K562 (cell line): ENCODE measurements around the gene TMEM179. TPM values are rescaled to one million over a fixed set of nuclear protein-coding genes. Genes with fewer than 3 reads are reported as not detected.

ENCODE experiments used
- ATAC-seq: fragments of 200-7000 bp; cut with Tn5 transposase; 3 replicates; pipeline ENCODE4 v1.9.1; 2020; ENCODE audit warnings: moderate library complexity
- BruUV-seq: library from RNA; stranded (reverse); fragments of 400-500 nt; replicated peaks from 2 replicates; lab custom pipeline; 2021; lab: Mats Ljungman, UMichigan
- CTCF ChIA-PET: fragments of 300-600 bp; formaldehyde crosslinking; extraction: SDS; loops from one replicate; lab custom pipeline; 2021; ENCODE audit warnings: low intra/inter-chr PET ratio; lab: Yijun Ruan, JAX
- POLR2A ChIA-PET: fragments of 300-600, 350-650 bp; sonication (Branson Sonifier 250); formaldehyde crosslinking; extraction: SDS; loops from one replicate; lab custom pipeline; 2021; ENCODE audit warnings: antibody characterized with exemption, inconsistent platforms; lab: Yijun Ruan, JAX
- DNase-seq, 4 experiments: peaks; one replicate each; pipeline versions ENCODE4 v3.0.0 to v3.0.0-alpha.2; 2011 to 2018; ENCODE audit warnings: low spot score in 3 of 4, mixed read lengths in 3 of 4; ENCODE audit errors: extremely low read depth in 1 of 4
- FAIRE-seq: peaks from 2 replicates; lab custom pipeline; 2011; peaks lifted over from hg19 to GRCh38; lab: Jason Lieb, UNC
- H2AFZ ChIP-seq: 2 replicates; pipeline ENCODE4 v1.6.0; 2011; ENCODE audit warnings: low read depth, low read length, control low read depth, inconsistent platforms
- H3K27ac ChIP-seq: fragments of 200-600 bp; 3 replicates; pipeline ENCODE4 v1.8.0; 2011; ENCODE audit warnings: low read depth, mild to moderate bottlenecking, control low read depth, inconsistent platforms, low read length, moderate library complexity, mixed read lengths; ENCODE audit errors: extremely low read depth
- H3K27me3 ChIP-seq, 2 experiments: fragments of 300-600 bp in 1 of 2; 2 replicates in 1 of 2; 3 replicates in 1 of 2; pipeline versions ENCODE4 v1.6.0 to v1.8.0; 2011; ENCODE audit warnings: inconsistent platforms in 2 of 2, low read length in 2 of 2, mild to moderate bottlenecking in 1 of 2, mixed read lengths in 1 of 2, moderate library complexity in 1 of 2; ENCODE audit not compliant: control insufficient read depth in 2 of 2, insufficient read depth in 2 of 2
- H3K36me3 ChIP-seq: fragments of 300-600 bp; 3 replicates; pipeline ENCODE4 v1.8.0; 2011; ENCODE audit warnings: mild to moderate bottlenecking, low read length, inconsistent platforms; ENCODE audit not compliant: control insufficient read depth, insufficient read depth
- H3K4me1 ChIP-seq, 2 experiments: fragments of 200-600 bp in 1 of 2; replicated peaks in 1 of 2; 2 replicates in 1 of 2; 3 replicates in 1 of 2; pipeline versions ENCODE4 v1.5.1 to v1.8.0; 2011; ENCODE audit warnings: inconsistent platforms in 2 of 2, low read length in 2 of 2, mild to moderate bottlenecking in 1 of 2, mixed read lengths in 1 of 2, moderate library complexity in 1 of 2; ENCODE audit not compliant: control insufficient read depth in 2 of 2, insufficient read depth in 2 of 2
- H3K4me2 ChIP-seq: 2 replicates; pipeline ENCODE4 v1.6.1; 2011; ENCODE audit warnings: low read length, control low read depth, inconsistent platforms, mixed read lengths; ENCODE audit not compliant: insufficient read depth
- H3K4me3 ChIP-seq: fragments of 200-600 bp; sonication (generic), shearing (Covaris generic); 2 replicates; pipeline ENCODE4 v1.5.1; 2016; ENCODE audit warnings: control low read depth, inconsistent platforms
- H3K79me2 ChIP-seq: fragments of 200-600 bp; 3 replicates; pipeline ENCODE4 v1.8.0; 2011; ENCODE audit warnings: low read length, inconsistent platforms; ENCODE audit not compliant: control insufficient read depth, insufficient read depth
- H3K9ac ChIP-seq, 2 experiments: 2 replicates each; pipeline versions ENCODE4 v1.6.0 to v1.6.1; 2011; ENCODE audit warnings: low read depth in 2 of 2, low read length in 2 of 2, control low read depth in 1 of 2, inconsistent platforms in 1 of 2, mild to moderate bottlenecking in 1 of 2, mixed read lengths in 1 of 2; ENCODE audit not compliant: insufficient read depth in 1 of 2
- H3K9me1 ChIP-seq: one replicate; pipeline ENCODE4 v1.6.0; 2011; ENCODE audit warnings: inconsistent platforms, mild to moderate bottlenecking, low read length, moderate library complexity; ENCODE audit not compliant: control insufficient read depth, insufficient read depth
- H3K9me3 ChIP-seq: replicated peaks from 2 replicates; pipeline ENCODE4 v1.5.1; 2011; ENCODE audit warnings: low read depth, low read length, inconsistent platforms; ENCODE audit not compliant: control insufficient read depth, insufficient read depth
- H4K20me1 ChIP-seq: replicated peaks from 2 replicates; pipeline ENCODE4 v1.6.1; 2011; ENCODE audit warnings: low read length, inconsistent platforms, mixed read lengths; ENCODE audit not compliant: control insufficient read depth, insufficient read depth
- BRF2 ChIP-seq: IDR thresholded peaks from 3 replicates; pipeline ENCODE4 v1.6.1; 2011; ENCODE audit warnings: borderline replicate concordance, mild to moderate bottlenecking; ENCODE audit not compliant: insufficient read length, insufficient read depth
- CAMTA2 ChIP-seq: fragments of 250-450 bp; sonication (Bioruptor Pico); conservative IDR thresholded peaks from 2 replicates; pipeline ENCODE4 v1.5.1; 2022
- CBX3 ChIP-seq, 2 experiments: IDR thresholded peaks; 1 replicate in 1 of 2; 2 replicates in 1 of 2; pipeline ENCODE4 v1.6.1; 2012; ENCODE audit warnings: inconsistent platforms in 2 of 2, low read length in 2 of 2, borderline replicate concordance in 1 of 2, control low read depth in 1 of 2
- CREM ChIP-seq: IDR thresholded peaks from 2 replicates; pipeline ENCODE4 v1.6.1; 2014; ENCODE audit warnings: antibody characterized with exemption, low read depth
- EP300 ChIP-seq: IDR thresholded peaks from 2 replicates; pipeline ENCODE4 v1.6.1; 2012; ENCODE audit warnings: low read length, improper control_type of control experiment
- ESRRB ChIP-seq: fragments of 250-450 bp; sonication (Bioruptor Pico); IDR thresholded peaks from 2 replicates; pipeline ENCODE4 v1.5.0; 2020; ENCODE audit warnings: mild to moderate bottlenecking, moderate library complexity, borderline replicate concordance
- FOXK2 ChIP-seq, 2 experiments: fragments of 450-650 bp; IDR thresholded peaks in 1 of 2; conservative IDR thresholded peaks in 1 of 2; 2 replicates each; pipeline ENCODE4 v1.6.1; 2016; ENCODE audit warnings: low read depth in 2 of 2, mild to moderate bottlenecking in 1 of 2
- KLF10 ChIP-seq: fragments of 250-450 bp; sonication (Bioruptor Pico); IDR thresholded peaks from 2 replicates; pipeline ENCODE4 v1.6.1; 2021; ENCODE audit warnings: matching md5 sums
- PCBP2 ChIP-seq: fragments of 200-400 bp; formaldehyde crosslinking; IDR thresholded peaks from 2 replicates; pipeline ENCODE4 v1.6.1; 2018; ENCODE audit warnings: low read length, low read depth, mild to moderate bottlenecking, moderate library complexity; ENCODE audit not compliant: poor library complexity, severe bottlenecking
- POLR2H ChIP-seq: IDR thresholded peaks from 2 replicates; pipeline ENCODE4 v1.6.1; 2016; ENCODE audit warnings: missing genetic modification characterization, low read depth, mild to moderate bottlenecking, control low read depth, missing compliant biosample characterization, moderate library complexity
- RBFOX2 ChIP-seq: fragments of 200-400 bp; formaldehyde crosslinking; IDR thresholded peaks from 2 replicates; pipeline ENCODE4 v1.6.1; 2017; ENCODE audit warnings: low read depth, mild to moderate bottlenecking, low read length, moderate library complexity
- RBM34 ChIP-seq: fragments of 200-400 bp; formaldehyde crosslinking; IDR thresholded peaks from 2 replicates; pipeline ENCODE4 v1.6.1; 2018; ENCODE audit warnings: low read length, borderline replicate concordance; ENCODE audit not compliant: insufficient read depth
- SAFB2 ChIP-seq: fragments of 200-400 bp; formaldehyde crosslinking; IDR thresholded peaks from 2 replicates; pipeline ENCODE4 v1.6.1; 2018; ENCODE audit warnings: borderline replicate concordance, low read length, low read depth, moderate library complexity; ENCODE audit not compliant: severe bottlenecking
- TBL1XR1 ChIP-seq, 2 experiments: IDR thresholded peaks; 2 replicates each; pipeline ENCODE4 v1.6.1; 2012; ENCODE audit warnings: improper control_type of control experiment in 2 of 2, low read length in 2 of 2, mild to moderate bottlenecking in 1 of 2
- ZNF511 ChIP-seq: sonication (generic); formaldehyde crosslinking; IDR thresholded peaks from 2 replicates; pipeline ENCODE4 v1.8.0; 2022; ENCODE audit warnings: mild to moderate bottlenecking, missing genetic modification reagents
- WGBS: fragments of 100-300 bp; shearing (Covaris generic); methylation state at CpG from one replicate; pipeline ENCODE4 v1.1.6; 2016; ENCODE audit warnings: low coverage, mixed read lengths; ENCODE audit not compliant: insufficient coverage; ENCODE audit errors: missing lambda C conversion rate; 5-methylcytosine and 5-hydroxymethylcytosine counted together
- in situ Hi-C: fragments of 300-500 bp; cut with MboI; formaldehyde crosslinking; loops from 4 replicates; pipeline ENCODE4 v1.15.0; 2018; ENCODE audit warnings: inconsistent platforms, mixed read lengths
- intact Hi-C: fragments of 100-400 bp; cut with micrococcal nuclease; formaldehyde crosslinking; loops from 2 replicates; pipeline ENCODE4 v1.14.2; 2022
- polyA plus RNA-seq, 8 experiments: library from polyadenylated mRNA; depleted of rRNA in 4 of 8; stranded (reverse) in 5 of 8; unstranded in 3 of 8; fragments of >200 nt; fragmentation: Nextera tagmentation in 2 of 8; fragmentation: Illumina TruSeq in 1 of 8; extraction: Ambion mirVana in 2 of 8; extraction: Trizol in 1 of 8; gene quantifications; 2 replicates each; pipeline versions ENCODE4 v1.2.1 to v1.2.3, GENCODE V29; 2011 to 2014; ENCODE audit warnings: inconsistent platforms in 1 of 8, missing spikeins in 1 of 8
- total RNA-seq, 7 experiments: library from RNA; depleted of rRNA in 6 of 7; stranded (reverse); fragments of >200 nt in 6 of 7; fragmentation: Illumina TruSeq in 2 of 7; extraction: Trizol in 2 of 7; gene quantifications; 2 replicates each; pipeline versions ENCODE4 v1.2.1 to v1.2.3, GENCODE V29; 2011 to 2021; ENCODE audit warnings: low replicate concordance in 1 of 7
- TF ChIP-seq, protein P1 (sequence below): fragments of 450-650 bp; formaldehyde crosslinking; IDR thresholded peaks from 2 replicates; pipeline ENCODE4 v1.4.0; 2022; ENCODE audit warnings: missing genetic modification characterization
- TF ChIP-seq, protein P2 (sequence below): sonication (generic); formaldehyde crosslinking; IDR thresholded peaks from 2 replicates; pipeline ENCODE4 v1.8.1; 2023; ENCODE audit warnings: mild to moderate bottlenecking, missing genetic modification reagents, moderate library complexity

Gene TMEM179
- total and polyA plus RNA-seq, 9 of the 15 experiments (the other 6 are each of a cell fraction or from before 2014, with no cell fraction given), result not detected

DNA sequence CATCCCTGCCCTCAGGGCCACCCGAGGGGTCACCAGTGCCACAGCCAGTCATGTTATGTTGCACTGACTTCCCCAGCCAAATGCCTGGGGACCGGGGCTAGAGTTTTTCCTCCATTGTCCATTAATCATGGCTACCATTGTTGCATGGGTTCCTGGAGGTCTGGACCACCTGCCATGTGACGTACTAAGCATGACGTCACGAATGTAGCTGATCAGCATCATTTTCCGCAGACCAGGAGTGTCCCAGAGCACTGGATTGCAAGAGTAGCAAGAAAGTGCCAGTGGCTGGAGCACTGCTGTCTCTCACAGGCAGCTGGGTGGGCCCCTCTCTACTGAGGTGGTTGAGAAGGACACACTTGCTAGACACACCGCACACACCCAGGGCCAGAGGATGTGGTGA is 31.9 kb downstream of the TMEM179 start:
- no peaks in the 10 kb centered on the region for H3K36me3 ChIP-seq
- BruUV-seq, result no TSS peak
- no peak overlapping the region for H2AFZ ChIP-seq
- peaks cover 0 to 22% of the 10 kb centered on the region in 2 experiments; a peak in 2 of 5 replicates for H3K27me3 ChIP-seq
- no peaks in the 10 kb centered on the region for H3K79me2 ChIP-seq
- 3% methylated on average over 7 of the region's 7 CpGs for WGBS
- H4K20me1 ChIP-seq, result no peaks in the 10 kb centered on the region; the same call in none of the 2 replicates
- ATAC-seq (no peak), FAIRE-seq (no peak), DNase-seq (no peak)
- POLR2A ChIA-PET, result no interaction called here
- no peak overlapping the region for H3K9ac ChIP-seq
- H3K27ac ChIP-seq, result no peak overlapping the region
- no peaks in the 10 kb centered on the region for H3K9me1 ChIP-seq
- no peak overlapping the region for H3K4me2 ChIP-seq
- in situ Hi-C loops, result no loop called here
- CTCF ChIA-PET, result no interaction called here
- H3K4me1 ChIP-seq, result peaks cover 4 to 48% of the 10 kb centered on the region in 2 experiments; a peak in 4 of 5 replicates
- no peaks in the 10 kb centered on the region for H3K9me3 ChIP-seq
- intact Hi-C loops, result no loop called here
- no peak overlapping the region for H3K4me3 ChIP-seq
- no peak for TF ChIP-seq TBL1XR1 (IDR thresholded peaks at IDR 0.05; ENCODE audit: low read length in 2 of 2)
- TF ChIP-seq CBX3 (IDR thresholded peaks at IDR 0.05; ENCODE audit: borderline replicate concordance in 1 of 2, low read length in 2 of 2), result no peak
- no peak for TF ChIP-seq PCBP2
- TF ChIP-seq, protein P1, sequence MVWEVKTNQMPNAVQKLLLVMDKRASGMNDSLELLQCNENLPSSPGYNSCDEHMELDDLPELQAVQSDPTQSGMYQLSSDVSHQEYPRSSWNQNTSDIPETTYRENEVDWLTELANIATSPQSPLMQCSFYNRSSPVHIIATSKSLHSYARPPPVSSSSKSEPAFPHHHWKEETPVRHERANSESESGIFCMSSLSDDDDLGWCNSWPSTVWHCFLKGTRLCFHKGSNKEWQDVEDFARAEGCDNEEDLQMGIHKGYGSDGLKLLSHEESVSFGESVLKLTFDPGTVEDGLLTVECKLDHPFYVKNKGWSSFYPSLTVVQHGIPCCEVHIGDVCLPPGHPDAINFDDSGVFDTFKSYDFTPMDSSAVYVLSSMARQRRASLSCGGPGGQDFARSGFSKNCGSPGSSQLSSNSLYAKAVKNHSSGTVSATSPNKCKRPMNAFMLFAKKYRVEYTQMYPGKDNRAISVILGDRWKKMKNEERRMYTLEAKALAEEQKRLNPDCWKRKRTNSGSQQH (CRISPR knock-in tag), result no peak
- no peak for TF ChIP-seq CAMTA2
- TF ChIP-seq FOXK2 (conservative IDR thresholded peaks at IDR 0.05 in 1 of 2, IDR thresholded peaks at IDR 0.05 in 1 of 2; ENCODE audit: low read depth in 2 of 2), result no peak
- TF ChIP-seq EP300, result no peak
- TF ChIP-seq RBFOX2, result no peak
- no peak for TF ChIP-seq POLR2H (tag)
- no peak for TF ChIP-seq KLF10 (CRISPR knock-in tag)
- TF ChIP-seq, protein P2, sequence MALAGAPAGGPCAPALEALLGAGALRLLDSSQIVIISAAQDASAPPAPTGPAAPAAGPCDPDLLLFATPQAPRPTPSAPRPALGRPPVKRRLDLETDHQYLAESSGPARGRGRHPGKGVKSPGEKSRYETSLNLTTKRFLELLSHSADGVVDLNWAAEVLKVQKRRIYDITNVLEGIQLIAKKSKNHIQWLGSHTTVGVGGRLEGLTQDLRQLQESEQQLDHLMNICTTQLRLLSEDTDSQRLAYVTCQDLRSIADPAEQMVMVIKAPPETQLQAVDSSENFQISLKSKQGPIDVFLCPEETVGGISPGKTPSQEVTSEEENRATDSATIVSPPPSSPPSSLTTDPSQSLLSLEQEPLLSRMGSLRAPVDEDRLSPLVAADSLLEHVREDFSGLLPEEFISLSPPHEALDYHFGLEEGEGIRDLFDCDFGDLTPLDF, result no peak
- TF ChIP-seq ZNF511 (CRISPR knock-in tag), result no peak
- TF ChIP-seq SAFB2, result no peak
- TF ChIP-seq ESRRB (CRISPR knock-in tag), result no peak
- TF ChIP-seq RBM34, result no peak
- TF ChIP-seq BRF2, result no peak
- TF ChIP-seq CREM, result peak; percentile 65
